Hair follicle dermal papilla cell (primary cell): ENCODE results near the gene NEUROG3. TPM values are rescaled to one million over a fixed set of nuclear protein-coding genes. Genes with fewer than 3 reads are reported as not detected.

ENCODE experiments used
- total RNA-seq: library from RNA; depleted of rRNA; stranded (reverse); fragments of >200 nt; gene quantifications from 2 replicates; pipeline ENCODE4 v1.2.3, GENCODE V29; 2012

The NEUROG3 gene
- total RNA-seq, result not detected in 2 replicates

GRCh38 chr10:69573056-69573806 lies at the start of gene NEUROG3:
Gene NEUROG3, minus strand, starts transcription at chr10:69573422. Its CDS starts 379 bp downstream, at chr10:69573043.

Other genes with a start within 250 kb of the NEUROG3 start
- 0.12 and 0.32 TPM in 2 replicates for gene TACR2, start 156.5 kb downstream of the NEUROG3 start, total RNA-seq
- gene TSPAN15, start 122.0 kb downstream of the NEUROG3 start, total RNA-seq, result 1.3 TPM in 2 replicates
- not detected in 2 replicates for gene FAM241B, start 56.8 kb upstream of the NEUROG3 start, total RNA-seq
- gene COL13A1, start 228.5 kb upstream of the NEUROG3 start, total RNA-seq, result 9.5 and 15.4 TPM in 2 replicates